WERI-Rb-1 (cell line): ENCODE results near the gene DYSF.
A peak's percentile ranks its signal among the peaks of the same experiment; 100 is the strongest.

Experiments used
- DNase-seq: peaks from one replicate; pipeline ENCODE4 v3.0.0-alpha.2; 2020
- H3K27ac ChIP-seq: fragments of 250-450 bp; sonication (Bioruptor Pico); 2 replicates; pipeline ENCODE4 v1.5.1; 2020; ENCODE audit warnings: mild to moderate bottlenecking, moderate library complexity
- H3K27me3 ChIP-seq: fragments of 250-450 bp; sonication (Bioruptor Pico); 2 replicates; pipeline ENCODE4 v1.5.1; 2021; ENCODE audit warnings: mild to moderate bottlenecking, low read depth, moderate library complexity; ENCODE audit not compliant: insufficient read depth, severe bottlenecking
- H3K36me3 ChIP-seq: fragments of 250-450 bp; sonication (Bioruptor Pico); 2 replicates; pipeline ENCODE4 v1.5.1; 2020; ENCODE audit warnings: mild to moderate bottlenecking, moderate library complexity
- H3K4me3 ChIP-seq: 2 replicates; pipeline ENCODE4 v1.5.1; 2011; ENCODE audit warnings: low read depth, mild to moderate bottlenecking, control low read depth, low read length
- H3K9me3 ChIP-seq: fragments of 250-450 bp; sonication (Bioruptor Pico); 2 replicates; pipeline ENCODE4 v1.5.1; 2021; ENCODE audit warnings: mild to moderate bottlenecking, moderate library complexity; ENCODE audit not compliant: severe bottlenecking
- CTCF ChIP-seq: IDR thresholded peaks from 2 replicates; pipeline ENCODE4 v1.5.1; 2011; ENCODE audit warnings: low read depth, mild to moderate bottlenecking, control low read depth, inconsistent platforms, low read length

The DYSF gene

GRCh38 chr2:71446505-71446904, 6.9 kb upstream of the DYSF start:
- DNase-seq, result no peak
- Histone ChIP-seq H3K4me3 (no peak overlapping the region), H3K36me3 (no peaks in the 10 kb centered on the region), H3K27me3 (no peaks in the 10 kb centered on the region), H3K9me3 (no peaks in the 10 kb centered on the region), H3K27ac (no peak overlapping the region)
- no peak for TF ChIP-seq CTCF

- no peak overlapping the region for H3K27ac ChIP-seq
- no peaks in the 10 kb centered on the region for H3K27me3 ChIP-seq
- TF ChIP-seq CTCF, result no peak
- no peak for DNase-seq
- no peaks in the 10 kb centered on the region for H3K9me3 ChIP-seq
- no peak overlapping the region for H3K4me3 ChIP-seq
- H3K36me3 ChIP-seq, result no peaks in the 10 kb centered on the region
Measured at GRCh38 chr2:71449343-71449742, 4.0 kb upstream of the DYSF start.

- Histone ChIP-seq H3K4me3 (no peak overlapping the region), H3K27ac (no peak overlapping the region), H3K9me3 (no peaks in the 10 kb centered on the region), H3K27me3 (no peaks in the 10 kb centered on the region), H3K36me3 (no peaks in the 10 kb centered on the region)
- DNase-seq, result no peak
- TF ChIP-seq CTCF, result no peak
Measured at GRCh38 chr2:71451705-71452104, 1.7 kb upstream of the DYSF start.

GRCh38 chr2:71452565-71452964, 796 bp upstream of the DYSF start:
- Histone ChIP-seq H3K27me3 (no peaks in the 10 kb centered on the region), H3K9me3 (no peaks in the 10 kb centered on the region), H3K27ac (no peak overlapping the region), H3K36me3 (no peaks in the 10 kb centered on the region), H3K4me3 (no peak overlapping the region)
- peak; percentile 67 for TF ChIP-seq CTCF
- DNase-seq, result peak; percentile 72

- Histone ChIP-seq H3K27ac (no peak overlapping the region), H3K27me3 (no peaks in the 10 kb centered on the region), H3K4me3 (no peak overlapping the region), H3K36me3 (no peaks in the 10 kb centered on the region), H3K9me3 (no peaks in the 10 kb centered on the region)
- DNase-seq, result no peak
- TF ChIP-seq CTCF, result no peak
Measured at GRCh38 chr2:71454221-71455010, 1.1 kb downstream of the DYSF start.
